GM12872 (cell line): ENCODE data around the gene VPS18.

Experiments used
- TF ChIP-seq, protein P1 (sequence below): IDR thresholded peaks from 3 replicates; pipeline ENCODE4 v1.5.1; 2011; ENCODE audit warnings: low read depth, mild to moderate bottlenecking, low read length, moderate library complexity; ENCODE audit not compliant: insufficient read depth

Gene VPS18

DNA sequence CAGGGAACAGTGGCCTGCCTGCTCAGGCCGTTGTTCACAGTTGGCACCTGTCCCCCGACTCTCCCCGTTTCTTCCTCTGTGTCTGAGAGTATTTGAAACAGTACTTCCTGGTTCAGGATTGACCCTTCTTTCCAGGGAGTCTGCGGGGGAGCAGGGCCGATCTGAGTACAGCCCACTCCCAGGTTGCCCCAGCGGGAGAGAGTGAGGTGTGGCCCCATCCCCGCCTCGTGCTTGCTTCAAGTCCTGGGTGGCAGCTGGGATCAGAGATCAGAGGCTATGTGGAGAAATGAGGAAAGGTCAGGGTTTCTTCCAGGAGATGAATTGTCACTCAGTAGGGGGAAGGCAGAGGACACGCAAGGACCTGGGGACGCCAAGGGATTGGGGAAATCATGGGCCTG, 28.4 kb downstream of the VPS18 start:
- TF ChIP-seq, protein P1, sequence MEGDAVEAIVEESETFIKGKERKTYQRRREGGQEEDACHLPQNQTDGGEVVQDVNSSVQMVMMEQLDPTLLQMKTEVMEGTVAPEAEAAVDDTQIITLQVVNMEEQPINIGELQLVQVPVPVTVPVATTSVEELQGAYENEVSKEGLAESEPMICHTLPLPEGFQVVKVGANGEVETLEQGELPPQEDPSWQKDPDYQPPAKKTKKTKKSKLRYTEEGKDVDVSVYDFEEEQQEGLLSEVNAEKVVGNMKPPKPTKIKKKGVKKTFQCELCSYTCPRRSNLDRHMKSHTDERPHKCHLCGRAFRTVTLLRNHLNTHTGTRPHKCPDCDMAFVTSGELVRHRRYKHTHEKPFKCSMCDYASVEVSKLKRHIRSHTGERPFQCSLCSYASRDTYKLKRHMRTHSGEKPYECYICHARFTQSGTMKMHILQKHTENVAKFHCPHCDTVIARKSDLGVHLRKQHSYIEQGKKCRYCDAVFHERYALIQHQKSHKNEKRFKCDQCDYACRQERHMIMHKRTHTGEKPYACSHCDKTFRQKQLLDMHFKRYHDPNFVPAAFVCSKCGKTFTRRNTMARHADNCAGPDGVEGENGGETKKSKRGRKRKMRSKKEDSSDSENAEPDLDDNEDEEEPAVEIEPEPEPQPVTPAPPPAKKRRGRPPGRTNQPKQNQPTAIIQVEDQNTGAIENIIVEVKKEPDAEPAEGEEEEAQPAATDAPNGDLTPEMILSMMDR: no peak

DNA sequence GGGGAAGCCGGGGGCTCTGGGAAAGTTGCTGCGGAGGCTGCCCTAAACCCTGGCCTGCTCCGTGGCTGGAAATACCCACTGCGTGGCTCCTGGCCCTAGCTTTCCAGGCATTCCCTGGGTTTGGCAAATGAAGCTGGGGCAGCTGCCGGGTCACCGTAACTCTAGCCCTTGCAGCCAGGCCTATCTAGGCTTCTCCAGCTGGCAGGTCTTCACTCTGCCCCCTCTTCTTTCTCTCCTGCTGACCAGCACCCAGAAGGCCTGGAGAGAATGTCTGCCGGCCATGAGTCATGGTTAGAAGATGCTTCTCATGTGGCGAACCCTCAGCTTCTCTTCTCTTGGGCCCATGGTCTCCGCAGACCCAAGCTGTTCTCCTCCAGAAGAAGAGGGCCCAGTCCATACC, 29.3 kb downstream of the VPS18 start:
- TF ChIP-seq, protein P1: no peak

- TF ChIP-seq, protein P1: no peak
These were observed 31.2 kb downstream of the VPS18 start for GRCh38 chr15:40925495-40925862.

DNA sequence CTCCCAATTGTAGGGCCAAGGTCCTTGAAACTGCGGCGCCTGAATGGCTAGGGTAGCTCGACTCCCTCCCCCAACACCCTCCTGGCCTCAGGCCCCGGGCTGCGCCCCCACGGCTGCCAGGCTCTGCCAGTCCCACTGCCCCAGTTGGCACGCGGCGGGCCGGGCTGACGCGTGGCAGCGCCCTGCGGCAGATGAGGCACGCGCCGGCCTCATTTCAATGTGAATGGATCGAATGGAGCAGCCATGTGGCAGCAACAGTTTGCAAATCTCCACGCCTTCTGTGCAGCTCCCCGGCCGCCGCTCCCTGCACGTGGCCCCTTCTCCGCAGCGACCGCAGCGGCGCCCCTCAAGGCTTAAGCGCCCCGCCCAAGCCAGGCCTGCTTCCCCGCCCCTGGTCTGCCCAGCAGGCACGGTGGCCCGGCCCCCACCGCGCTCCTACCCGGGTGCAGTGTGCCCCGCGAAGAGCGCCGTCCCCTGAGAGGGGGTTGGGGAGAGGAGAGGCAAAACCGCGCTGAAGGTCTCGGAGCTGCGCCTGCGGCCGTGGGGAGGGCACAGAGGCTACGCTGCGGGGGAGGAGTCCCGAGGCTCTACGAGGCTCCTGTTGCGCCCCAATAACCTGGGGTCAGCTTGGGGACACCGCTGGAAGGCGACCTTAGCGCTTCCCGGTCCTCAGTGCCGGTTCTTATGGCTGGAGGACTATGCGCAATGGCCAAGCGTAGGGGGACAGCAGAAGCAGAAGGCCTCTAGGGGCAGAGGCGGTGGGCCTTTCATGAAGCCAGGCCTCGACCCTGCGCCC, 31.8 kb downstream of the VPS18 start:
- TF ChIP-seq, protein P1: no peak

DNA sequence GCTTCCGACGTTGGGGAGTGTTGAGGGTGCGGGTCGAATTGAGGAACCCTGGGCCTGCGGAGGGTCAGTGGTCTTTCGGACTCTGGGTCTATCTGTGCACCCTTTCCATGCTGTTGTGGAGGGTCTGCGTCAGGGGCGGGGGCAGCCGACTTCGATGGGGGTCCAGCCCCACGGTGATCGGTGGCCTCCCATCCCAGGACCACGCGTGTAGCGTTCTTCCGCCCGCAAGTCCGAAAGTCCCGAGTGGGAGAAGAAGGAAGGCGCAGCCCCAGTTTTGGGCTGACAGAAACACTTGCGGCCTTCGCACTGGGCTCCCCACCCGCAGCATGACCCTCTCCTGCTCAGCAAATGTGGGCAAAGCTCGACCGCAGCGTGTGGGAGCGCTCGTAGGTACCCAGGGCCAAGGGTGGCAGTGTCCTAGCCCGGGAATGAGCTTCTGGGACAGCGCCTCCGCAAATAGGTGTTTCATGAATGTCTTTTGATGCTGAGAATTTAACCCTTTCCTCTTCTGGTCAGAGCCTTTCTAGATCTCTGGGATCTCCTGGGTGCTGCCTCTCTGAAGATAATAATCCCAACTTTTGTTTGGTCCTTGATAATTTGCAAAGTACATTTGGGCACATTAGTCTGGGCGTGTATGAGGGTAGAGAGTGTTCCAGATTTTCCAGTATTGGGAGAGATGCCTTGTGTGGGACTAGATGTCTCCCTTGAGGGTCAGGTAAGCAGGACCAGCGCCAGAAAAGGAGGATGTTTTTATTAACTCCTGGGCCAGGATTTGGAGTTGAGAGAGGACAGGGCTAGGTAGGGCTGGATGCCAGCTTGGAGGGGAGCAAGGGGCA, 32.6 kb downstream of the VPS18 start:
- TF ChIP-seq, protein P1: no peak

GRCh38 chr15:40927495-40927872, 33.2 kb downstream of the VPS18 start:
- TF ChIP-seq, protein P1: no peak

GRCh38 chr15:40927873-40928806, 33.9 kb downstream of the VPS18 start:
- TF ChIP-seq, protein P1: no peak
